ENCODE data around the gene ZCCHC24. TPM values are rescaled to one million over a fixed set of nuclear protein-coding genes. Genes with fewer than 3 reads are reported as not detected.

ZCCHC24 gene
- total RNA-seq, 1 experiment from 2014 or later, result 3.8 TPM

GRCh38 chr10:79415736-79416577 lies 29.5 kb downstream of the ZCCHC24 start:
- Histone ChIP-seq H4K5ac (ENCODE audit: insufficient read length, low read depth, low read length) (no peak overlapping the region), H2AK5ac (ENCODE audit: insufficient read length, low read length) (no peak overlapping the region), H2BK20ac (ENCODE audit: low read depth, low read length, poor library complexity, severe bottlenecking) (no peak overlapping the region), H3K27me3 (ENCODE audit: insufficient read depth, low read length) (no peaks in the 10 kb centered on the region), H3T11ph (ENCODE audit: low read length) (no peak overlapping the region), H3K56ac (ENCODE audit: insufficient read length, low read depth, low read length) (no peak overlapping the region), H3K79me1 (ENCODE audit: insufficient read depth, low read depth, low read length, poor library complexity, severe bottlenecking) (no peaks in the 10 kb centered on the region), H3K23me2 (ENCODE audit: insufficient read length, low read depth, low read length, poor library complexity, severe bottlenecking) (no peaks in the 10 kb centered on the region), H2BK5ac (ENCODE audit: insufficient read length, low read length) (no peak overlapping the region), H3K4me2 (ENCODE audit: insufficient read depth, insufficient read length, low read length) (no peak overlapping the region), H3K18ac (ENCODE audit: insufficient read length, low read depth, low read length) (no peak overlapping the region), H2BK12ac (ENCODE audit: insufficient read length, low read depth, low read length) (no peak overlapping the region), H3K9ac (ENCODE audit: extremely low read depth, insufficient read length, low read length) (no peak overlapping the region), H2AFZ (ENCODE audit: low read length) (no peak overlapping the region), H4K8ac (replicated peaks; ENCODE audit: insufficient read length, low read depth, low read length) (no peak overlapping the region), H3K4ac (ENCODE audit: low read depth, low read length) (no peak overlapping the region), H3K9me3 (ENCODE audit: control insufficient read depth, low read depth, low read length) (no peaks in the 10 kb centered on the region), H2BK120ac (ENCODE audit: low read depth, low read length, poor library complexity, severe bottlenecking) (no peak overlapping the region), H4K20me1 (ENCODE audit: control insufficient read depth, insufficient read depth, insufficient read length) (peaks cover 4% of the 10 kb centered on the region), H4K91ac (ENCODE audit: insufficient read length, low read depth, low read length) (no peak overlapping the region), H3K4me1 (ENCODE audit: insufficient read depth, low read length) (no peaks in the 10 kb centered on the region), H3K27ac (ENCODE audit: insufficient read length, low read depth, low read length) (no peak overlapping the region), H3K23ac (ENCODE audit: insufficient read length, low read depth, low read length) (no peak overlapping the region), H2BK15ac (ENCODE audit: low read depth, low read length) (no peak overlapping the region), H3K79me2 (ENCODE audit: insufficient read depth, low read length) (no peaks in the 10 kb centered on the region), H3K14ac (ENCODE audit: insufficient read depth, low read length) (no peak overlapping the region)
- Mint-ChIP-seq H3K4me3 (no peak overlapping the region), H3K36me3 (ENCODE audit: insufficient read depth in 1 of 3, low read depth in 3 of 3) (peaks cover 0 to 3% (median 0%) of the 10 kb centered on the region in 3 experiments; a peak in 2 of 7 replicates), H3K27ac (peak overlapping the region in 1 of 3 experiments; percentile 47; a peak in 1 of 7 replicates), H3K4me1 (peaks cover 9 to 19% of the 10 kb centered on the region in 2 experiments), H3K9me3 (no peaks in the 10 kb centered on the region), H3K27me3 (ENCODE audit: low read depth) (no peaks in the 10 kb centered on the region; the same call in 1 of the 2 replicates)
- WGBS (ENCODE audit: extremely low coverage, insufficient read length, low lambda C conversion rate), result no CpG with 5 or more reads among the region's 12 CpGs
- no peak for DNase-seq
- TF ChIP-seq CTCF (conservative IDR thresholded peaks at IDR 0.05), result no peak
